GM19099 (cell line): ENCODE data around the gene LRRC27.
A peak's percentile ranks its signal among the peaks of the same experiment; 100 is the strongest.

Experiments used
- POLR2A ChIP-seq: IDR thresholded peaks from 3 replicates; pipeline ENCODE4 v1.6.1; 2011; ENCODE audit warnings: low read depth; ENCODE audit not compliant: insufficient read length; ENCODE audit errors: extremely low read depth

Gene LRRC27

GRCh38 chr10:132331601-132332432 is at the start of gene LRRC27:
LRRC27 (plus strand) TSS chr10:132332193; CDS start chr10:132333525, 1,332 bp downstream.
- TF ChIP-seq POLR2A, result peak; percentile 67

- no peak for TF ChIP-seq POLR2A
Measured at GRCh38 chr10:132282667-132283603, 49.1 kb upstream of the LRRC27 start.

GRCh38 chr10:132283604-132284382 is 48.2 kb upstream of the LRRC27 start:
- no peak for TF ChIP-seq POLR2A

GRCh38 chr10:132289439-132289838 is 42.6 kb upstream of the LRRC27 start:
- no peak for TF ChIP-seq POLR2A

GRCh38 chr10:132290631-132291030 is 41.4 kb upstream of the LRRC27 start:
- TF ChIP-seq POLR2A, result no peak

- no peak for TF ChIP-seq POLR2A
Measured at GRCh38 chr10:132291826-132292225, 40.2 kb upstream of the LRRC27 start.

- no peak for TF ChIP-seq POLR2A
Measured at GRCh38 chr10:132292287-132293200, 39.4 kb upstream of the LRRC27 start.

- no peak for TF ChIP-seq POLR2A
Measured at GRCh38 chr10:132293201-132293812, 38.7 kb upstream of the LRRC27 start.

- no peak for TF ChIP-seq POLR2A
Measured at GRCh38 chr10:132293813-132294520, 38.0 kb upstream of the LRRC27 start.

GRCh38 chr10:132294561-132295318 is 37.3 kb upstream of the LRRC27 start:
- TF ChIP-seq POLR2A, result no peak

- no peak for TF ChIP-seq POLR2A
Measured at GRCh38 chr10:132296666-132297443, 35.1 kb upstream of the LRRC27 start.
